ENCODE measurements around the gene UBTD1. TPM values are rescaled to one million over a fixed set of nuclear protein-coding genes. Genes with fewer than 3 reads are reported as not detected.

The UBTD1 gene
- total and polyA plus RNA-seq, 12 donors: 1.4 to 24.2 (median 13.4) TPM

GRCh38 chr10:97514344-97514743 is 15.6 kb downstream of the UBTD1 start:
- no peaks in the 10 kb centered on the region for H3K9me3 ChIP-seq (replicated peaks in 1 of 3)
- no peak for DNase-seq
- no peak overlapping the region for H3K4me3 ChIP-seq
- no peaks in the 10 kb centered on the region for H3K27me3 ChIP-seq
- peaks cover 6 to 12% of the 10 kb centered on the region in 2 donors for H3K4me1 ChIP-seq (replicated peaks in 1 of 2)
- 48 to 60% (median 53%) methylated on average over 9 to 10 of the region's 10 CpGs for WGBS, 4 donors
- H3K27ac ChIP-seq: no peak overlapping the region
- intact Hi-C loops (cut with DNase I): no loop called here
- H3K36me3 ChIP-seq (replicated peaks in 1 of 2): no peaks in the 10 kb centered on the region
- no peak for TF ChIP-seq CTCF (IDR thresholded peaks at IDR 0.05)
- no peak for TF ChIP-seq POLR2A (IDR thresholded peaks at IDR 0.05)

DNA sequence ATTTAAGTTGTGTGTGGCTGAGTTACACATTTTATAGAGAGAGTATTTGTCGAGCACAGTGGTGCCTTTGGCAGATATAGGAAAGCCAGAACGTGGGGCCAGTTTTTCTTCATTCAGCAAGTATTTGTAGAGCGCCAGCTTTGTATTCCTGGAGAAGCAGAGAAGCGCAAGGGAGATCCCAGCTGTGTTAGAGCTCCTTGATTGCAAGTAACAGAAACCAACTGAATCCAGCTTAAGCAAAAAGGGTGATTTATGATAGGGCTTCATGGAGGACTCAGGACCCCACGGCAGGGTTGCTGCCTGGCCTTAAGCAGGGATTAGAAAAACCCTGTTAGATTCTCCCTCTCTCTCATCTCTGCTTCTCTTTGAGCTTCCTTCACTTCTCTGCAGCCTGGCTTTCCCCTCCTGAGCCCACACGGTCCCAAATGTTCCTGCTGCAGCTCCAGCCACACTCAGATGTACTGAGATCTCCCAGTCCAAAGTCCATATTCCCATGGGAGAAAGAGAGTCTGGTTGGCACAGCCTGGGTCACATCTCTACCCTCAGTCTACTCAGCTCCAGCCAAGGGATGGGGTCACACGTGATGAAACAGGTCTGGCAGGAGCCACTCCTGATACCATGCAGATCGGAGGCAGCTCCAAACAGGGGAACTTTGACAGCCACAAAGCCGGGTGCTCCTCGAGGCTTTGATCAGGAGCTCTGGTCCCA is 16.7 kb downstream of the UBTD1 start:
- intact Hi-C loops (cut with DNase I): no loop called here
- TF ChIP-seq CTCF (IDR thresholded peaks at IDR 0.05) (no peak), POLR2A (IDR thresholded peaks at IDR 0.05) (no peak)
- no peaks in the 10 kb centered on the region for H3K36me3 ChIP-seq (replicated peaks in 1 of 2)
- 83 to 97% (median 89%) methylated on average over 7 to 10 of the region's 10 CpGs for WGBS, 4 donors
- peaks cover 6 to 12% of the 10 kb centered on the region in 2 donors for H3K4me1 ChIP-seq (replicated peaks in 1 of 2)
- no peaks in the 10 kb centered on the region for H3K27me3 ChIP-seq
- DNase-seq: no peak
- H3K4me3 ChIP-seq: no peak overlapping the region
- no peak overlapping the region for H3K27ac ChIP-seq
- H3K9me3 ChIP-seq (replicated peaks in 1 of 3): no peaks in the 10 kb centered on the region

- Histone ChIP-seq H3K36me3 (replicated peaks in 1 of 2) (no peaks in the 10 kb centered on the region), H3K27me3 (no peaks in the 10 kb centered on the region), H3K4me3 (no peak overlapping the region), H3K27ac (peak overlapping the region in 1 of 5 donors; percentile 34), H3K4me1 (replicated peaks in 1 of 2) (peaks cover 6 to 12% of the 10 kb centered on the region in 2 donors), H3K9me3 (replicated peaks in 1 of 3) (no peaks in the 10 kb centered on the region)
- WGBS, 4 donors: 93 to 98% (median 94%) methylated on average over 8 to 15 of the region's 15 CpGs
- TF ChIP-seq CTCF (IDR thresholded peaks at IDR 0.05) (no peak), POLR2A (IDR thresholded peaks at IDR 0.05) (no peak)
- intact Hi-C loops (cut with DNase I): no loop called here
- no peak for DNase-seq
Measured at GRCh38 chr10:97517096-97517750, 18.5 kb downstream of the UBTD1 start.

GRCh38 chr10:97517778-97518300 is 19.1 kb downstream of the UBTD1 start:
- no peak for DNase-seq
- no peak for TF ChIP-seq POLR2A (IDR thresholded peaks at IDR 0.05)
- TF ChIP-seq CTCF (IDR thresholded peaks at IDR 0.05): no peak
- Histone ChIP-seq H3K36me3 (replicated peaks in 1 of 2) (no peaks in the 10 kb centered on the region), H3K4me1 (replicated peaks in 1 of 2) (peaks cover 6 to 12% of the 10 kb centered on the region in 2 donors), H3K27ac (peak overlapping the region in 2 of 5 donors; percentile 34), H3K4me3 (no peak overlapping the region), H3K9me3 (replicated peaks in 1 of 3) (no peaks in the 10 kb centered on the region), H3K27me3 (no peaks in the 10 kb centered on the region)
- 69 to 83% (median 76%) methylated on average over 5 to 6 of the region's 6 CpGs for WGBS, 4 donors
- intact Hi-C loops (cut with DNase I): no loop called here
